OCI-LY7 (cell line): Measurements from ENCODE around the gene FBLN5.

Experiments
- CTCF ChIP-seq: fragments of 200-600 bp; sonication (generic); conservative IDR thresholded peaks from 2 replicates; pipeline ENCODE4 v1.5.1; 2014; ENCODE audit warnings: mild to moderate bottlenecking, antibody characterized with exemption, low read length, moderate library complexity, mixed read lengths
- EZH2phosphoT487 ChIP-seq: fragments of 200-600 bp; sonication (generic); IDR thresholded peaks from 2 replicates; pipeline ENCODE4 v1.6.1; 2018; ENCODE audit warnings: low read depth, borderline replicate concordance, mild to moderate bottlenecking, mixed run types, antibody characterized with exemption, low read length, moderate library complexity, mixed read lengths

GRCh38 chr14:91848504-91849001, 98.9 kb downstream of the FBLN5 start:
- no peak for TF ChIP-seq CTCF
- TF ChIP-seq EZH2phosphoT487: no peak
